SU-DHL-6 (cell line): ENCODE measurements around the gene WNT7B.

Experiments used
- CTCF ChIP-seq: fragments of 200-600 bp; sonication (generic); IDR thresholded peaks from one replicate; pipeline ENCODE4 v1.5.1; 2017; ENCODE audit warnings: antibody characterized with exemption, mild to moderate bottlenecking, low read length, moderate library complexity; ENCODE audit not compliant: insufficient read depth, poor library complexity, severe bottlenecking
- EZH2phosphoT487 ChIP-seq: fragments of 200-600 bp; sonication (generic), shearing (Covaris generic); conservative IDR thresholded peaks from 2 replicates; pipeline ENCODE4 v1.6.1; 2018; ENCODE audit warnings: mild to moderate bottlenecking, antibody characterized with exemption, low read length, moderate library complexity, mixed read lengths

GRCh38 chr22:45916515-45916914, 60.4 kb downstream of the WNT7B start:
- no peak for TF ChIP-seq EZH2phosphoT487
- TF ChIP-seq CTCF = no peak
